Stimulated activated CD4-positive, alpha-beta T cell treated with anti-CD3 and anti-CD28 coated beads, TNF-alpha, amount 100 ng/mL, for 48 hours (primary cell): Measurements from ENCODE around the gene FRMD5.
"Not testable (repeated sequence)": the region's sequence is repeated elsewhere in the genome, so short reads cannot be mapped to it uniquely, and the experiment has no call there.

ENCODE experiments used
- DNase-seq, 3 donors: peaks; one replicate each; pipeline ENCODE4 v3.0.0-alpha.2; 2020; ENCODE audit warnings: low read depth in 3 of 3

Gene FRMD5

GRCh38 chr15:43895586-43895985, 299.5 kb downstream of the FRMD5 start:
- DNase-seq = no peak

GRCh38 chr15:43893956-43894355, 301.1 kb downstream of the FRMD5 start:
- DNase-seq = no peak

- DNase-seq = no peak
These were observed 306.0 kb downstream of the FRMD5 start for GRCh38 chr15:43889042-43889441.

- DNase-seq = no peak
These were observed 307.2 kb downstream of the FRMD5 start for GRCh38 chr15:43887901-43888300.

- DNase-seq = no peak
These were observed 308.5 kb downstream of the FRMD5 start for GRCh38 chr15:43886558-43886957.

GRCh38 chr15:43883571-43883970, 311.5 kb downstream of the FRMD5 start:
- DNase-seq = no peak

- no peak for DNase-seq
These were observed 313.1 kb downstream of the FRMD5 start for GRCh38 chr15:43881944-43882343.

GRCh38 chr15:43881245-43881644, 313.8 kb downstream of the FRMD5 start:
- DNase-seq = no peak

- DNase-seq = no peak
These were observed 314.5 kb downstream of the FRMD5 start for GRCh38 chr15:43880406-43881194.

- DNase-seq = no peak
These were observed 315.4 kb downstream of the FRMD5 start for GRCh38 chr15:43879386-43880355.

- no peak for DNase-seq
These were observed 316.6 kb downstream of the FRMD5 start for GRCh38 chr15:43878446-43878845.

- no peak for DNase-seq
These were observed 317.7 kb downstream of the FRMD5 start for GRCh38 chr15:43877371-43877770.

GRCh38 chr15:43876872-43877271, 318.2 kb downstream of the FRMD5 start:
- DNase-seq = no peak

GRCh38 chr15:43873651-43874050, 321.4 kb downstream of the FRMD5 start:
- no peak for DNase-seq

GRCh38 chr15:43872416-43873020, 322.6 kb downstream of the FRMD5 start:
- no peak for DNase-seq

- DNase-seq = no peak
These were observed 323.2 kb downstream of the FRMD5 start for GRCh38 chr15:43871835-43872234.

- DNase-seq = no peak
These were observed 326.7 kb downstream of the FRMD5 start for GRCh38 chr15:43868406-43868805.

- no peak for DNase-seq
These were observed 328.0 kb downstream of the FRMD5 start for GRCh38 chr15:43867096-43867495.

GRCh38 chr15:43866636-43867035, 328.4 kb downstream of the FRMD5 start:
- not testable (repeated sequence) for DNase-seq

- no peak for DNase-seq
These were observed 335.5 kb downstream of the FRMD5 start for GRCh38 chr15:43859546-43859945.

- DNase-seq = no peak
These were observed 340.3 kb downstream of the FRMD5 start for GRCh38 chr15:43854801-43855200.

- no peak for DNase-seq
These were observed 342.5 kb downstream of the FRMD5 start for GRCh38 chr15:43852607-43853006.
